ENCODE results near the gene TRAT1. TPM values are rescaled to one million over a fixed set of nuclear protein-coding genes. Genes with fewer than 3 reads are reported as not detected.

Gene TRAT1
- total RNA-seq, 5 donors from 2014 or later (not counting 1 experiment from before 2014, with no cell fraction given) = 91.3 to 146 (median 113) TPM

- Mint-ChIP-seq H3K9me3 (no peaks in the 10 kb centered on the region), H3K36me3 (no peaks in the 10 kb centered on the region), H3K27ac (no peak overlapping the region), H3K4me3 (no peak overlapping the region), H3K4me1 (peaks cover 10 to 13% (median 12%) of the 10 kb centered on the region in 3 donors), H3K27me3 (no peaks in the 10 kb centered on the region)
- Histone ChIP-seq H3K36me3 (ENCODE audit: control insufficient read depth in 2 of 2, extremely low read depth in 1 of 2, insufficient read depth in 1 of 2, low read length in 1 of 2) (no peaks in the 10 kb centered on the region), H3K27ac (ENCODE audit: low read length) (no peak overlapping the region), H3K4me3 (ENCODE audit: control insufficient read depth in 1 of 2, extremely low read depth in 1 of 2, low read length in 1 of 2) (no peak overlapping the region), H3K4me1 (ENCODE audit: control insufficient read depth in 1 of 2, extremely low read depth in 1 of 2, insufficient read depth in 2 of 2, low read length in 2 of 2) (no peaks in the 10 kb centered on the region), H3K27me3 (replicated peaks in 1 of 2; ENCODE audit: control insufficient read depth in 2 of 2, extremely low read depth in 1 of 2, insufficient read depth in 2 of 2, low read length in 1 of 2) (no peaks in the 10 kb centered on the region), H3K9me3 (no peaks in the 10 kb centered on the region)
- no peak for DNase-seq
- CTCF ChIA-PET = interaction anchor here (0.7 to 0.9 kb wide), 3 partner anchors 29 to 1466 kb away, joined by 3 to 6 read pairs (median 3); no protein-coding TSS in a partner anchor
- ATAC-seq (replicated peaks in 1 of 4) = no peak
- 94% methylated on average over 3 of the region's 4 CpGs for WGBS (ENCODE audit: insufficient coverage)
- POLR2A ChIA-PET = no interaction called here
These were observed 64.5 kb downstream of the TRAT1 start for GRCh38 chr3:108887121-108887520.

DNA sequence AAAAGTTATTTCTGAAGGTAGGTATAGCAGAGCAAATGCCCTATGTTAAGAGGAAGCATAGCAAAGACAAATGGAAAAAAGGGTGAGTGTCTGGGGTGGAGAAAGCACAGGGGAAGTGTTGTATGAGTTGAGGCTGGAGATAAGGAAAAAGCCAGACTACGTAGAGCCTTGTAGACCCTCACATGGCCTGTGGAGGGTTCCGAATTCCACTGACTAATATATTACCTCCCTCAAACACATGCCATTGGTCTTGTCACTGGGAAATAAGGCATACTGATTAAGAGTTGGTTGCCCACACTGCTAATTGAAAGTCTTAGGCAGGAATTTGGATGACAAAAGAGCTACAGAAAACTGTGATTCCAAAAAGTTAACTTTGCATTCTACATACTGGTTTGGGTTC, 65.2 kb downstream of the TRAT1 start:
- WGBS (ENCODE audit: insufficient coverage) = no CpG with 5 or more reads among the region's 2 CpGs
- Mint-ChIP-seq H3K27ac (no peak overlapping the region), H3K36me3 (no peaks in the 10 kb centered on the region), H3K4me1 (peaks cover 10 to 13% (median 11%) of the 10 kb centered on the region in 3 donors), H3K9me3 (no peaks in the 10 kb centered on the region), H3K4me3 (no peak overlapping the region), H3K27me3 (no peaks in the 10 kb centered on the region)
- DNase-seq (no peak), ATAC-seq (replicated peaks in 1 of 4) (no peak)
- H3K4me1 ChIP-seq (ENCODE audit: control insufficient read depth in 1 of 2, extremely low read depth in 1 of 2, insufficient read depth in 2 of 2, low read length in 2 of 2) = no peaks in the 10 kb centered on the region
- ChIA-PET CTCF (no interaction called here), POLR2A (no interaction called here)
- no peak overlapping the region for H3K4me3 ChIP-seq (ENCODE audit: control insufficient read depth in 1 of 2, extremely low read depth in 1 of 2, low read length in 1 of 2)
- no peaks in the 10 kb centered on the region for H3K36me3 ChIP-seq (ENCODE audit: control insufficient read depth in 2 of 2, extremely low read depth in 1 of 2, insufficient read depth in 1 of 2, low read length in 1 of 2)
- H3K27ac ChIP-seq (ENCODE audit: low read length) = no peak overlapping the region
- no peaks in the 10 kb centered on the region for H3K9me3 ChIP-seq
- no peaks in the 10 kb centered on the region for H3K27me3 ChIP-seq (replicated peaks in 1 of 2; ENCODE audit: control insufficient read depth in 2 of 2, extremely low read depth in 1 of 2, insufficient read depth in 2 of 2, low read length in 1 of 2)

DNA sequence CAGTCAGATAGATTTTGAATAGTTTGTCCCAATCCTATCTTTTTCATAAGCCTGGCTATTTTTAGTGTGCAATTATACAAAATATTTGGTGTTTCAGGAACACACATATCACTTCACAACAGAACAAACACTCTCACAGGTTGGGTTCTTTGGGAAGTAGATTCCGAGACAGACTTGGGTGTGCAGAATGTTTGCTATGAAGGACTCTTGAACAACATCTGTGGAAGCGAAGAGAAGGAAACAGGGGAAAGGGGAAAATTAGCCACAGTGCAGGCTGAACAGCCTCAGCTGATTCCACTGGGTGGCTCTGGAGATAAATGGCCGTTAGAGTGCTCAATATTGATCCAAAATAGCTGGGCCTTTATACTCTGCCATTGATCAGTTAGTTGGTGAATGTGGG, 69.2 kb downstream of the TRAT1 start:
- Mint-ChIP-seq H3K27ac (no peak overlapping the region), H3K4me1 (no peaks in the 10 kb centered on the region), H3K9me3 (no peaks in the 10 kb centered on the region), H3K4me3 (no peak overlapping the region), H3K27me3 (no peaks in the 10 kb centered on the region), H3K36me3 (no peaks in the 10 kb centered on the region)
- Histone ChIP-seq H3K4me1 (ENCODE audit: control insufficient read depth in 1 of 2, extremely low read depth in 1 of 2, insufficient read depth in 2 of 2, low read length in 2 of 2) (no peaks in the 10 kb centered on the region), H3K36me3 (ENCODE audit: control insufficient read depth in 2 of 2, extremely low read depth in 1 of 2, insufficient read depth in 1 of 2, low read length in 1 of 2) (no peaks in the 10 kb centered on the region), H3K4me3 (ENCODE audit: control insufficient read depth in 1 of 2, extremely low read depth in 1 of 2, low read length in 1 of 2) (no peak overlapping the region), H3K27ac (ENCODE audit: low read length) (no peak overlapping the region), H3K27me3 (replicated peaks in 1 of 2; ENCODE audit: control insufficient read depth in 2 of 2, extremely low read depth in 1 of 2, insufficient read depth in 2 of 2, low read length in 1 of 2) (no peaks in the 10 kb centered on the region), H3K9me3 (no peaks in the 10 kb centered on the region)
- 73% methylated on average over 2 of the region's 3 CpGs for WGBS (ENCODE audit: insufficient coverage)
- DNase-seq = no peak
- ChIA-PET POLR2A (no interaction called here), CTCF (no interaction called here)
- no peak for ATAC-seq (replicated peaks in 1 of 4)

DNA sequence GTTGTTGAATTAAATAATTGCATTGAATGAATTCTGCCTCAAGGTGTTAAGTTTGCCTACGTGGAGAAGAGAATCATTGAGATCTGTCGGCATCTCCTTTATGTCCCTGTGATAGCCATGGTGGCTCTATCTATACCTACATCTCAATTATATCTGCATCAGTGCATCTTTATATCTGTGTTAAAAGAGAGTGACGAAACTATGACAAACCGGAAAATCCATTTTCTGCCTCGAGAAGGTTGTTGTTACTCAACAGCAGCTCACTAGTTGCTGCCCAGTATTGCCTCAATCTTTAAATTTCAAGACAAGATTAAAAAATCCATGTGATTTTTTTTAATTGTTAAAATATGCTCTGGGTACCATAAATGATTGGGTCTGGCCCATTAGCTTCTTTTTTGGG, 72.4 kb downstream of the TRAT1 start:
- Mint-ChIP-seq H3K27me3 (no peaks in the 10 kb centered on the region), H3K4me3 (no peak overlapping the region), H3K4me1 (peaks cover 5 to 8% (median 7%) of the 10 kb centered on the region in 3 donors), H3K36me3 (no peaks in the 10 kb centered on the region), H3K9me3 (no peaks in the 10 kb centered on the region), H3K27ac (no peak overlapping the region)
- Histone ChIP-seq H3K27ac (ENCODE audit: low read length) (no peak overlapping the region), H3K36me3 (ENCODE audit: control insufficient read depth in 2 of 2, extremely low read depth in 1 of 2, insufficient read depth in 1 of 2, low read length in 1 of 2) (no peaks in the 10 kb centered on the region), H3K9me3 (no peaks in the 10 kb centered on the region), H3K27me3 (replicated peaks in 1 of 2; ENCODE audit: control insufficient read depth in 2 of 2, extremely low read depth in 1 of 2, insufficient read depth in 2 of 2, low read length in 1 of 2) (no peaks in the 10 kb centered on the region), H3K4me1 (ENCODE audit: control insufficient read depth in 1 of 2, extremely low read depth in 1 of 2, insufficient read depth in 2 of 2, low read length in 2 of 2) (no peaks in the 10 kb centered on the region), H3K4me3 (ENCODE audit: control insufficient read depth in 1 of 2, extremely low read depth in 1 of 2, low read length in 1 of 2) (no peak overlapping the region)
- ChIA-PET CTCF (no interaction called here), POLR2A (interaction anchor here in 1 of 2 donors (0.6 kb wide), 1 partner anchor 593 kb away, joined by 3 read pairs; no protein-coding TSS in a partner anchor)
- WGBS (ENCODE audit: insufficient coverage) = no CpG with 5 or more reads among the region's 5 CpGs
- no peak for ATAC-seq (replicated peaks in 1 of 4)
- no peak for DNase-seq

DNA sequence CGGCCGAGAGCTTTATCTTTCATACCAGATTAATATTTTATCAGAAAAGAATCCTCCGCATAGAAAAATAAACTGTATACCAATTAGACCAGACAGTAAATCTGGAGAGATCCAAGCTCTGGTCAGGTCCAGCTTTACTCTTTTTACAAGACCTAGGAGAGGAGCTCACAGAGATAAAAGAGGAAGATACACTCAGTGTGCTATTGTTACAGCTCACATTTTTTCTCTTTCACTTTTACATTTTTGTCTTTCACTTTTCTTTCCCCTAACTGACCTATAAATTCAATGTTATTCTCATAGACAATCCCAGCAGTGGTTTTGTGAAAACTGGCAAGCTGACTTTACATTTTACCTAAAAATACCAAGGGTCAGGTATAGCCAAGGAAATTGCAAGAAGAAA, 75.3 kb downstream of the TRAT1 start:
- no peaks in the 10 kb centered on the region for H3K9me3 Mint-ChIP-seq
- ChIA-PET CTCF (no interaction called here), POLR2A (interaction anchor here in 1 of 2 donors (0.7 kb wide), 1 partner anchor 137 kb away, joined by 3 read pairs; no protein-coding TSS in a partner anchor)
- no peaks in the 10 kb centered on the region for H3K27me3 Mint-ChIP-seq
- peak overlapping the region in 1 of 2 donors; percentile 13 for H3K27ac Mint-ChIP-seq
- ATAC-seq (replicated peaks in 1 of 4) (no peak), DNase-seq (no peak)
- WGBS (ENCODE audit: insufficient coverage) = no CpG with 5 or more reads among the region's 3 CpGs
- no peak overlapping the region for H3K4me3 Mint-ChIP-seq
- no peaks in the 10 kb centered on the region for H3K27me3 ChIP-seq (replicated peaks in 1 of 2; ENCODE audit: control insufficient read depth in 2 of 2, extremely low read depth in 1 of 2, insufficient read depth in 2 of 2, low read length in 1 of 2)
- no peaks in the 10 kb centered on the region for H3K36me3 Mint-ChIP-seq
- no peak overlapping the region for H3K27ac ChIP-seq (ENCODE audit: low read length)
- H3K9me3 ChIP-seq = no peaks in the 10 kb centered on the region
- H3K4me3 ChIP-seq (ENCODE audit: control insufficient read depth in 1 of 2, extremely low read depth in 1 of 2, low read length in 1 of 2) = no peak overlapping the region
- H3K4me1 ChIP-seq (ENCODE audit: control insufficient read depth in 1 of 2, extremely low read depth in 1 of 2, insufficient read depth in 2 of 2, low read length in 2 of 2) = no peaks in the 10 kb centered on the region
- H3K36me3 ChIP-seq (ENCODE audit: control insufficient read depth in 2 of 2, extremely low read depth in 1 of 2, insufficient read depth in 1 of 2, low read length in 1 of 2) = no peaks in the 10 kb centered on the region
- peaks cover 11 to 13% (median 12%) of the 10 kb centered on the region in 3 donors for H3K4me1 Mint-ChIP-seq

DNA sequence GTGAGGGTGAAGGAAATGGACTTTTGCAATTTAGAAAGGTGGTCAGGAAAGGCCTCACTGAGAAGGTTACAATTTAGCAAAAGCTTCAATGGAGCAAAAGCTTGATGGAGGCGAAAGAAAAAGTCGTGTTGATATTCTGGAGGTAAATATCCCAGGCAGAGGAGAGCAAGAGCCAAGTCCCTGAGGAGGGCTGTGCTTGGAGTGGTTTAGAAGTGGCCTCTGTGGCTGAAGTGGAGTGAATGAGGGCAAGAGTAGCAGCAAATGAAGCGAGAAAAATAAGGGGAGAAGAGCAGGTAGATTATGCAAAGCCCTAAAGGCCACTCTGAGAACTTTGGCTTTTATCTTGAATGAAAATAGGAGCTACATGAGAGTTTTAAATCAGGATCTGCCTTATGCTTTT, 76.9 kb downstream of the TRAT1 start:
- no peaks in the 10 kb centered on the region for H3K4me1 ChIP-seq (ENCODE audit: control insufficient read depth in 1 of 2, extremely low read depth in 1 of 2, insufficient read depth in 2 of 2, low read length in 2 of 2)
- H3K36me3 ChIP-seq (ENCODE audit: control insufficient read depth in 2 of 2, extremely low read depth in 1 of 2, insufficient read depth in 1 of 2, low read length in 1 of 2) = no peaks in the 10 kb centered on the region
- H3K9me3 Mint-ChIP-seq = no peaks in the 10 kb centered on the region
- ATAC-seq (replicated peaks in 1 of 4) (no peak), DNase-seq (no peak)
- H3K4me3 Mint-ChIP-seq = no peak overlapping the region
- H3K4me1 Mint-ChIP-seq = peaks cover 11 to 13% (median 12%) of the 10 kb centered on the region in 3 donors
- ChIA-PET POLR2A (no interaction called here), CTCF (interaction anchor here in 1 of 2 donors (0.7 kb wide), 1 partner anchor 16 kb away, joined by 3 read pairs; no protein-coding TSS in a partner anchor)
- no peaks in the 10 kb centered on the region for H3K27me3 ChIP-seq (replicated peaks in 1 of 2; ENCODE audit: control insufficient read depth in 2 of 2, extremely low read depth in 1 of 2, insufficient read depth in 2 of 2, low read length in 1 of 2)
- no peaks in the 10 kb centered on the region for H3K9me3 ChIP-seq
- H3K36me3 Mint-ChIP-seq = no peaks in the 10 kb centered on the region
- H3K4me3 ChIP-seq (ENCODE audit: control insufficient read depth in 1 of 2, extremely low read depth in 1 of 2, low read length in 1 of 2) = no peak overlapping the region
- no peak overlapping the region for H3K27ac ChIP-seq (ENCODE audit: low read length)
- H3K27me3 Mint-ChIP-seq = no peaks in the 10 kb centered on the region
- 90% methylated on average over 2 of the region's 3 CpGs for WGBS (ENCODE audit: insufficient coverage)
- no peak overlapping the region for H3K27ac Mint-ChIP-seq
